K562 (cell line): ENCODE measurements around the gene OVOL1. TPM values are rescaled to one million over a fixed set of nuclear protein-coding genes. Genes with fewer than 3 reads are reported as not detected.

Source experiments
- CCAR2 ChIP-seq: fragments of 200-400 bp; formaldehyde crosslinking; IDR thresholded peaks from 2 replicates; pipeline ENCODE4 v1.6.1; 2017; ENCODE audit warnings: mild to moderate bottlenecking, low read depth, low read length
- CHD1 ChIP-seq: fragments of 200-600 bp; sonication (generic); IDR thresholded peaks from one replicate; pipeline ENCODE4 v1.6.1; 2012; ENCODE audit warnings: mild to moderate bottlenecking, moderate library complexity, low read length, inconsistent platforms
- CLOCK ChIP-seq: fragments of 250-450 bp; sonication (Bioruptor Pico); IDR thresholded peaks from 2 replicates; pipeline ENCODE4 v1.4.0; 2020; ENCODE audit warnings: mild to moderate bottlenecking, moderate library complexity, borderline replicate concordance
- CREB5 ChIP-seq: fragments of 250-450 bp; sonication (Bioruptor Pico); IDR thresholded peaks from 2 replicates; pipeline ENCODE4 v1.5.0; 2020; ENCODE audit warnings: mild to moderate bottlenecking
- ELF2 ChIP-seq: fragments of 250-450 bp; sonication (Bioruptor Pico); IDR thresholded peaks from 2 replicates; pipeline ENCODE4 v1.5.0; 2021; ENCODE audit warnings: mild to moderate bottlenecking
- HIVEP1 ChIP-seq: fragments of 250-450 bp; sonication (Bioruptor Pico); IDR thresholded peaks from 2 replicates; pipeline ENCODE4 v1.4.0; 2020; ENCODE audit warnings: mild to moderate bottlenecking
- MAFF ChIP-seq: IDR thresholded peaks from 2 replicates; pipeline ENCODE4 v1.6.1; 2012; ENCODE audit warnings: low read length, improper control_type of control experiment
- RAD21 ChIP-seq, 2 experiments: fragments of 250-450 bp in 1 of 2; fragments of 450-650 bp in 1 of 2; sonication (Bioruptor Pico) in 1 of 2; formaldehyde crosslinking in 1 of 2; IDR thresholded peaks in 1 of 2; conservative IDR thresholded peaks in 1 of 2; 2 replicates each; pipeline versions ENCODE4 v1.4.0 to v1.8.0; 2020 to 2022; ENCODE audit warnings: mild to moderate bottlenecking in 2 of 2, moderate library complexity in 1 of 2
- RNF2 ChIP-seq: sonication (generic); IDR thresholded peaks from 2 replicates; pipeline ENCODE4 v1.6.1; 2016
- SPI1 ChIP-seq: IDR thresholded peaks from 2 replicates; pipeline ENCODE4 v1.6.1; 2011; ENCODE audit warnings: low read depth, low read length, control low read depth, borderline replicate concordance
- TRIM28 ChIP-seq: fragments of 450-650 bp; IDR thresholded peaks from 2 replicates; pipeline ENCODE4 v1.6.1; 2017
- ZBTB40 ChIP-seq, 2 experiments: fragments of 450-650 bp in 1 of 2; sonication (generic) in 1 of 2; formaldehyde crosslinking in 1 of 2; IDR thresholded peaks; 2 replicates each; pipeline versions ENCODE4 v1.7.1 to v1.9.0; 2016 to 2022; ENCODE audit warnings: inconsistent platforms in 1 of 2, mild to moderate bottlenecking in 1 of 2, missing genetic modification reagents in 1 of 2
- ZFX ChIP-seq: sonication (generic); formaldehyde crosslinking; IDR thresholded peaks from 2 replicates; pipeline ENCODE4 v1.8.0; 2022; ENCODE audit warnings: mild to moderate bottlenecking, missing genetic modification reagents, moderate library complexity
- ZNF24 ChIP-seq: fragments of 450-650 bp; IDR thresholded peaks from 2 replicates; pipeline ENCODE4 v1.6.1; 2016
- ZNF79 ChIP-seq: fragments of 250-450 bp; sonication (Bioruptor Pico); IDR thresholded peaks from 2 replicates; pipeline ENCODE4 v1.4.0; 2020; ENCODE audit warnings: low read depth, mild to moderate bottlenecking, moderate library complexity
- polyA plus RNA-seq, 8 experiments: library from polyadenylated mRNA; depleted of rRNA in 4 of 8; stranded (reverse) in 5 of 8; unstranded in 3 of 8; fragments of >200 nt; fragmentation: Nextera tagmentation in 2 of 8; fragmentation: Illumina TruSeq in 1 of 8; extraction: Ambion mirVana in 2 of 8; extraction: Trizol in 1 of 8; gene quantifications; 2 replicates each; pipeline versions ENCODE4 v1.2.1 to v1.2.3, GENCODE V29; 2011 to 2014; ENCODE audit warnings: inconsistent platforms in 1 of 8, missing spikeins in 1 of 8
- total RNA-seq, 7 experiments: library from RNA; depleted of rRNA in 6 of 7; stranded (reverse); fragments of >200 nt in 6 of 7; fragmentation: Illumina TruSeq in 2 of 7; extraction: Trizol in 2 of 7; gene quantifications; 2 replicates each; pipeline versions ENCODE4 v1.2.1 to v1.2.3, GENCODE V29; 2011 to 2021; ENCODE audit warnings: low replicate concordance in 1 of 7

Gene OVOL1
- total and polyA plus RNA-seq, 9 of the 15 experiments (the other 6 are each of a cell fraction or from before 2014, with no cell fraction given): 0.09 TPM; not detected in 8

GRCh38 chr11:65779919-65780769, 6.7 kb upstream of the OVOL1 start (continued):
- peak; percentile 68 for TF ChIP-seq ZBTB40 (IDR thresholded peaks at IDR 0.05)
- TF ChIP-seq ZBTB40 (CRISPR knock-in tag; IDR thresholded peaks at IDR 0.05): no peak
- peak; percentile 86 to 90 for TF ChIP-seq RAD21 (CRISPR knock-in tag; conservative IDR thresholded peaks at IDR 0.05 in 1 of 2, IDR thresholded peaks at IDR 0.05 in 1 of 2)
- peak; percentile 14; the same call in 1 of the 2 replicates for TF ChIP-seq RNF2
- no peak for TF ChIP-seq CCAR2
- TF ChIP-seq TRIM28: no peak
- TF ChIP-seq SPI1: no peak
- TF ChIP-seq CLOCK (CRISPR knock-in tag): no peak
- no peak for TF ChIP-seq ZNF24
- TF ChIP-seq CREB5 (CRISPR knock-in tag): no peak
- TF ChIP-seq MAFF: no peak
- TF ChIP-seq ZFX (CRISPR knock-in tag): peak; percentile 98
- TF ChIP-seq HIVEP1: no peak
- no peak for TF ChIP-seq ELF2 (CRISPR knock-in tag)
- peak; percentile 91 for TF ChIP-seq CHD1
- TF ChIP-seq ZNF79 (CRISPR knock-in tag): no peak
